HEK293 (cell line): ENCODE results near the gene THPO.
A peak's percentile ranks its signal among the peaks of the same experiment; 100 is the strongest.

Experiments used
- CTCF ChIA-PET: fragments of 350-600 bp; formaldehyde crosslinking; extraction: SDS; loops from one replicate; lab custom pipeline; 2021; ENCODE audit warnings: antibody characterized with exemption; lab: Yijun Ruan, JAX
- POLR2A ChIA-PET: fragments of 300-600 bp; formaldehyde crosslinking; extraction: SDS; loops from one replicate; lab custom pipeline; 2020; ENCODE audit warnings: antibody characterized with exemption, inconsistent platforms; lab: Yijun Ruan, JAX
- H3K27ac ChIP-seq: fragments of 200-500 bp; sonication (Bioruptor generic); 2 replicates; pipeline ENCODE4 v1.5.1; 2014; ENCODE audit warnings: low read depth, low read length, control low read depth, inconsistent platforms; ENCODE audit errors: extremely low read depth
- H3K36me3 ChIP-seq, 2 experiments: fragments of 200-500 bp in 1 of 2; sonication (Bioruptor generic) in 1 of 2; 1 replicate in 1 of 2; 2 replicates in 1 of 2; pipeline ENCODE4 v1.5.1; 2014 to 2017; ENCODE audit warnings: inconsistent platforms in 2 of 2, low read length in 2 of 2; ENCODE audit not compliant: control insufficient read depth in 2 of 2, insufficient read depth in 1 of 2
- H3K4me1 ChIP-seq: fragments of 200-500 bp; sonication (Bioruptor generic); 2 replicates; pipeline ENCODE4 v1.5.1; 2014; ENCODE audit warnings: mild to moderate bottlenecking, low read length, inconsistent platforms; ENCODE audit not compliant: control insufficient read depth, insufficient read depth
- H3K4me3 ChIP-seq: 2 replicates; pipeline ENCODE4 v1.5.1; 2011; ENCODE audit warnings: low read depth, mild to moderate bottlenecking, control low read depth, low read length, moderate library complexity
- H3K9me3 ChIP-seq: fragments of 200-500 bp; sonication (Bioruptor generic); 2 replicates; pipeline ENCODE4 v1.5.1; 2014; ENCODE audit warnings: low read depth, low read length, inconsistent platforms; ENCODE audit not compliant: control insufficient read depth, insufficient read depth
- BCL11A ChIP-seq: fragments of 450-650 bp; formaldehyde crosslinking; IDR thresholded peaks from 2 replicates; pipeline ENCODE4 v1.5.1; 2016; ENCODE audit warnings: low read depth, missing biosample characterization, missing genetic modification characterization
- EGR2 ChIP-seq: fragments of 450-650 bp; formaldehyde crosslinking; IDR thresholded peaks from 2 replicates; pipeline ENCODE4 v1.5.1; 2016; ENCODE audit warnings: low read depth, missing biosample characterization, missing genetic modification characterization
- FEZF1 ChIP-seq: fragments of 450-650 bp; formaldehyde crosslinking; IDR thresholded peaks from 2 replicates; pipeline ENCODE4 v1.5.1; 2016; ENCODE audit warnings: missing biosample characterization, missing genetic modification characterization
- MYNN ChIP-seq: fragments of 450-650 bp; formaldehyde crosslinking; IDR thresholded peaks from 2 replicates; pipeline ENCODE4 v1.5.1; 2016; ENCODE audit warnings: missing biosample characterization, missing genetic modification characterization, borderline replicate concordance
- PRDM1 ChIP-seq: fragments of 450-650 bp; formaldehyde crosslinking; IDR thresholded peaks from 2 replicates; pipeline ENCODE4; 2016; ENCODE audit warnings: missing biosample characterization, missing genetic modification characterization
- SP2 ChIP-seq: fragments of 450-650 bp; formaldehyde crosslinking; IDR thresholded peaks from 2 replicates; pipeline ENCODE4 v1.5.1; 2016; ENCODE audit warnings: missing biosample characterization, missing genetic modification characterization
- ZBTB21 ChIP-seq: fragments of 450-650 bp; formaldehyde crosslinking; IDR thresholded peaks from 2 replicates; pipeline ENCODE4 v1.5.1; 2017; ENCODE audit warnings: missing biosample characterization, missing genetic modification characterization
- ZFHX2 ChIP-seq: fragments of 450-650 bp; formaldehyde crosslinking; conservative IDR thresholded peaks from 2 replicates; pipeline ENCODE4 v1.5.1; 2016; ENCODE audit warnings: missing biosample characterization, missing genetic modification characterization
- ZFP3 ChIP-seq: fragments of 450-650 bp; formaldehyde crosslinking; IDR thresholded peaks from 2 replicates; pipeline ENCODE4 v1.5.1; 2016; ENCODE audit warnings: low read depth, missing biosample characterization, missing genetic modification characterization
- ZFP37 ChIP-seq: fragments of 450-650 bp; formaldehyde crosslinking; IDR thresholded peaks from 2 replicates; pipeline ENCODE4 v1.5.1; 2016; ENCODE audit warnings: missing biosample characterization, missing genetic modification characterization
- ZNF114 ChIP-seq: fragments of 450-650 bp; formaldehyde crosslinking; IDR thresholded peaks from 2 replicates; pipeline ENCODE4 v1.5.0; 2017; ENCODE audit warnings: missing biosample characterization, missing genetic modification characterization
- ZNF146 ChIP-seq: fragments of 450-650 bp; formaldehyde crosslinking; IDR thresholded peaks from 2 replicates; pipeline ENCODE4 v1.5.1; 2016; ENCODE audit warnings: missing biosample characterization, missing genetic modification characterization
- ZNF16 ChIP-seq: fragments of 450-650 bp; formaldehyde crosslinking; IDR thresholded peaks from 2 replicates; pipeline ENCODE4 v1.5.1; 2016; ENCODE audit warnings: low read depth, missing biosample characterization, missing genetic modification characterization
- ZNF175 ChIP-seq: fragments of 450-650 bp; formaldehyde crosslinking; IDR thresholded peaks from 2 replicates; pipeline ENCODE4 v1.5.1; 2016; ENCODE audit warnings: missing biosample characterization, missing genetic modification characterization
- ZNF354C ChIP-seq: fragments of 450-650 bp; formaldehyde crosslinking; IDR thresholded peaks from 2 replicates; pipeline ENCODE4 v1.5.1; 2016; ENCODE audit warnings: missing biosample characterization, missing genetic modification characterization, low read depth, borderline replicate concordance
- ZNF37A ChIP-seq: fragments of 450-650 bp; IDR thresholded peaks from 2 replicates; pipeline ENCODE4 v1.5.1; 2018; ENCODE audit warnings: missing biosample characterization, missing genetic modification characterization
- ZNF513 ChIP-seq: fragments of 450-650 bp; IDR thresholded peaks from 2 replicates; pipeline ENCODE4 v1.5.1; 2018; ENCODE audit warnings: missing biosample characterization, missing genetic modification characterization
- ZNF529 ChIP-seq: fragments of 450-650 bp; formaldehyde crosslinking; IDR thresholded peaks from 2 replicates; pipeline ENCODE4 v1.5.1; 2017; ENCODE audit warnings: missing genetic modification characterization, missing biosample characterization; ENCODE audit not compliant: insufficient replicate concordance
- ZNF561 ChIP-seq: fragments of 450-650 bp; IDR thresholded peaks from 2 replicates; pipeline ENCODE4 v1.5.1; 2018; ENCODE audit warnings: missing biosample characterization, missing genetic modification characterization, borderline replicate concordance
- ZNF585B ChIP-seq: fragments of 450-650 bp; formaldehyde crosslinking; IDR thresholded peaks from 2 replicates; pipeline ENCODE4 v1.5.1; 2016; ENCODE audit warnings: missing biosample characterization, missing genetic modification characterization
- ZNF624 ChIP-seq: fragments of 450-650 bp; formaldehyde crosslinking; IDR thresholded peaks from 2 replicates; pipeline ENCODE4 v1.5.1; 2017; ENCODE audit warnings: missing biosample characterization, missing genetic modification characterization
- ZNF626 ChIP-seq: fragments of 450-650 bp; sonication (Bioruptor Pico); formaldehyde crosslinking; IDR thresholded peaks from 2 replicates; pipeline ENCODE4 v1.5.1; 2018; ENCODE audit warnings: missing biosample characterization, missing genetic modification characterization, inconsistent platforms

The THPO gene

GRCh38 chr3:184386047-184386806 is 8.2 kb upstream of the THPO start:
- no peak for TF ChIP-seq ZNF513 (tag by site-specific recombination)
- TF ChIP-seq BCL11A = no peak
- no peak for TF ChIP-seq MYNN
- no peak for TF ChIP-seq ZNF114 (tag by site-specific recombination)
- TF ChIP-seq ZNF585B (tag by site-specific recombination) = no peak
- TF ChIP-seq ZNF529 (tag by site-specific recombination) = no peak
- no peak for TF ChIP-seq ZFP37
- no peak for TF ChIP-seq EGR2 (tag by site-specific recombination)
- TF ChIP-seq ZFP3 = no peak
- TF ChIP-seq PRDM1 (tag by site-specific recombination) = no peak
- no peak for TF ChIP-seq ZFHX2 (tag by site-specific recombination)
- TF ChIP-seq ZNF624 (tag by site-specific recombination) = no peak
- no peak for TF ChIP-seq ZBTB21 (tag by site-specific recombination)
- no peak for TF ChIP-seq ZNF626
- no peak for TF ChIP-seq ZNF16 (tag by site-specific recombination)
- TF ChIP-seq ZNF146 (tag by site-specific recombination) = no peak
- Histone ChIP-seq H3K4me3 (no peak overlapping the region), H3K4me1 (no peaks in the 10 kb centered on the region), H3K9me3 (no peaks in the 10 kb centered on the region), H3K36me3 (peaks cover 0 to 29% of the 10 kb centered on the region in 2 experiments; a peak in 1 of 3 replicates), H3K27ac (no peak overlapping the region)
- ChIA-PET CTCF (interaction anchor here (2.4 kb wide), 1 partner anchor 15 kb away, joined by 8 read pairs; no protein-coding TSS in a partner anchor), POLR2A (no interaction called here)

GRCh38 chr3:184384856-184385422 is 6.9 kb upstream of the THPO start:
- POLR2A ChIA-PET = interaction anchor here (0.8 to 1.3 kb wide), 2 partner anchors 10 to 12 kb away, joined by 3 read pairs; no protein-coding TSS in a partner anchor

GRCh38 chr3:184384342-184384741 is 6.3 kb upstream of the THPO start:
- CTCF ChIA-PET = interaction anchor here (2.4 kb wide), 1 partner anchor 13 kb away, joined by 8 read pairs; no protein-coding TSS in a partner anchor
- H3K4me3 ChIP-seq = no peak overlapping the region
- POLR2A ChIA-PET = interaction anchor here (0.8 to 1.3 kb wide), 2 partner anchors 9 to 12 kb away, joined by 3 read pairs; no protein-coding TSS in a partner anchor

More at GRCh38 chr3:184384856-184385422, 6.9 kb upstream of the THPO start:
- Histone ChIP-seq H3K36me3 (peaks cover 0 to 29% of the 10 kb centered on the region in 2 experiments; a peak in 1 of 3 replicates), H3K4me3 (no peak overlapping the region), H3K9me3 (no peaks in the 10 kb centered on the region), H3K27ac (no peak overlapping the region), H3K4me1 (no peaks in the 10 kb centered on the region)
- TF ChIP-seq SP2 = no peak
- TF ChIP-seq ZNF175 (tag by site-specific recombination) = no peak
- TF ChIP-seq ZNF37A (tag by site-specific recombination) = no peak
- no peak for TF ChIP-seq ZNF354C (tag by site-specific recombination)
- CTCF ChIA-PET = interaction anchor here (0.6 to 2.4 kb wide), 2 partner anchors 13 to 1212 kb away, joined by 4 to 8 read pairs; no protein-coding TSS in a partner anchor

More at GRCh38 chr3:184384342-184384741, 6.3 kb upstream of the THPO start:
- H3K4me1 ChIP-seq = no peaks in the 10 kb centered on the region
- peaks cover 0 to 29% of the 10 kb centered on the region in 2 experiments; a peak in 1 of 3 replicates for H3K36me3 ChIP-seq
- TF ChIP-seq FEZF1 = no peak
- no peak for TF ChIP-seq ZNF561 (tag by site-specific recombination)
- peak; percentile 53 for TF ChIP-seq ZFHX2 (tag by site-specific recombination)
- peak; percentile 66 for TF ChIP-seq EGR2 (tag by site-specific recombination)
- no peak overlapping the region for H3K27ac ChIP-seq
- H3K9me3 ChIP-seq = no peaks in the 10 kb centered on the region
